ENCODE data around the gene ZNF106. TPM values are rescaled to one million over a fixed set of nuclear protein-coding genes. Genes with fewer than 3 reads are reported as not detected.

The ZNF106 gene
- total RNA-seq, 1 experiment from 2014 or later, result 28.5 TPM

- ChIA-PET RAD21 (ENCODE audit: low non-redundant PET in 1 of 2, low total read pairs in 2 of 2, uncharacterized antibody in 2 of 2, unreplicated experiment in 2 of 2) (no interaction called here), POLR2A (no interaction called here), CTCF (no interaction called here)
- ATAC-seq (no peak), DNase-seq (ENCODE audit: low read depth, low spot score) (no peak)
- BruUV-seq (replicated peaks), result no TSS peak
- no peak for TF ChIP-seq RAD21 (IDR thresholded peaks at IDR 0.05; ENCODE audit: low read depth)
- TF ChIP-seq FOSL1 (IDR thresholded peaks at IDR 0.05; ENCODE audit: low read depth), result no peak
- TF ChIP-seq ATF3 (IDR thresholded peaks at IDR 0.05), result no peak
- TF ChIP-seq TCF7L2 (IDR thresholded peaks at IDR 0.05; ENCODE audit: borderline replicate concordance, extremely low read depth, insufficient read depth, insufficient read length), result no peak
- no peak for TF ChIP-seq ELF1 (IDR thresholded peaks at IDR 0.05; ENCODE audit: borderline replicate concordance, low read depth)
- no peak for TF ChIP-seq MAX (IDR thresholded peaks at IDR 0.05)
- no peak for TF ChIP-seq CEBPB (IDR thresholded peaks at IDR 0.05; ENCODE audit: low read depth)
- H3K27me3 ChIP-seq (ENCODE audit: insufficient read depth, low read length), result no peaks in the 10 kb centered on the region
- H3K9me3 ChIP-seq (ENCODE audit: control insufficient read depth in 1 of 2, insufficient read depth in 1 of 2, low read depth in 1 of 2, low read length in 2 of 2), result no peaks in the 10 kb centered on the region
- no peak overlapping the region for H3K4me3 ChIP-seq (replicated peaks in 1 of 2; ENCODE audit: low read depth in 1 of 2, low read length in 2 of 2)
- no peak overlapping the region for H3K9ac ChIP-seq (ENCODE audit: low read length)
- peaks cover 13% of the 10 kb centered on the region for H3K79me2 ChIP-seq (ENCODE audit: insufficient read depth, low read length)
- intact Hi-C loops (cut with micrococcal nuclease), result no loop called here
- H3K27ac ChIP-seq (ENCODE audit: low read depth, low read length), result no peak overlapping the region
- no peaks in the 10 kb centered on the region for H4K20me1 ChIP-seq (ENCODE audit: insufficient read depth)
- H2AFZ ChIP-seq (ENCODE audit: low read depth, low read length, poor library complexity, severe bottlenecking), result no peak overlapping the region
- H3K4me1 ChIP-seq (ENCODE audit: control insufficient read depth in 1 of 2, insufficient read depth in 2 of 2, low read length in 2 of 2), result peaks cover 17 to 28% of the 10 kb centered on the region in 2 experiments
- no peaks in the 10 kb centered on the region for H3K9me2 ChIP-seq (ENCODE audit: insufficient read depth)
- H3K4me2 ChIP-seq (ENCODE audit: low read length), result no peak overlapping the region
- no peaks in the 10 kb centered on the region for H3K36me3 ChIP-seq (ENCODE audit: control insufficient read depth in 1 of 2, insufficient read depth in 2 of 2, low read length in 2 of 2)
Measured at GRCh38 chr15:42493679-42494078, 2.7 kb upstream of the ZNF106 start.

GRCh38 chr15:42491539-42492225, 741 bp upstream of the ZNF106 start:
- RAD21 ChIA-PET (ENCODE audit: low non-redundant PET in 1 of 2, low total read pairs in 2 of 2, uncharacterized antibody in 2 of 2, unreplicated experiment in 2 of 2), result no interaction called here
- peaks cover 29% of the 10 kb centered on the region for H3K79me2 ChIP-seq (ENCODE audit: insufficient read depth, low read length)
- H3K27ac ChIP-seq (ENCODE audit: low read depth, low read length), result peak overlapping the region; percentile 53
- H3K4me3 ChIP-seq (replicated peaks in 1 of 2; ENCODE audit: low read depth in 1 of 2, low read length in 2 of 2), result peak overlapping the region; percentile 87 to 97
- H3K9me2 ChIP-seq (ENCODE audit: insufficient read depth), result no peaks in the 10 kb centered on the region
- peak overlapping the region; percentile 86 for H3K9ac ChIP-seq (ENCODE audit: low read length)
- BruUV-seq (replicated peaks), result TSS peak; percentile 65
- DNase-seq (ENCODE audit: low read depth, low spot score) (no peak), ATAC-seq (no peak)
- no peaks in the 10 kb centered on the region for H3K27me3 ChIP-seq (ENCODE audit: insufficient read depth, low read length)
- no peaks in the 10 kb centered on the region for H4K20me1 ChIP-seq (ENCODE audit: insufficient read depth)
- intact Hi-C loops (cut with micrococcal nuclease), result no loop called here
- peak overlapping the region; percentile 98 for H3K4me2 ChIP-seq (ENCODE audit: low read length)
- H2AFZ ChIP-seq (ENCODE audit: low read depth, low read length, poor library complexity, severe bottlenecking), result peak overlapping the region; percentile 81
- TF ChIP-seq ELF1 (IDR thresholded peaks at IDR 0.05; ENCODE audit: borderline replicate concordance, low read depth), result no peak
- TF ChIP-seq FOSL1 (IDR thresholded peaks at IDR 0.05; ENCODE audit: low read depth), result peak; percentile 23; the same call in 1 of the 2 replicates
- no peaks in the 10 kb centered on the region for H3K9me3 ChIP-seq (ENCODE audit: control insufficient read depth in 1 of 2, insufficient read depth in 1 of 2, low read depth in 1 of 2, low read length in 2 of 2)
- H3K36me3 ChIP-seq (ENCODE audit: control insufficient read depth in 1 of 2, insufficient read depth in 2 of 2, low read length in 2 of 2), result no peaks in the 10 kb centered on the region
- CTCF ChIA-PET, result interaction anchor here (1.3 kb wide), 1 partner anchor 20 kb away, joined by 3 read pairs; no protein-coding TSS in a partner anchor
- peaks cover 10 to 24% of the 10 kb centered on the region in 2 experiments for H3K4me1 ChIP-seq (ENCODE audit: control insufficient read depth in 1 of 2, insufficient read depth in 2 of 2, low read length in 2 of 2)
- POLR2A ChIA-PET, result no interaction called here
